Duodenal mucosa (tissue), 2 donors: Measurements from ENCODE around the gene BLOC1S1.
"Not testable (repeated sequence)": the region's sequence is repeated elsewhere in the genome, so short reads cannot be mapped to it uniquely, and the experiment has no call there.

Source experiments
- H3K27ac ChIP-seq: one replicate; pipeline ENCODE4 v1.7.0; 2013; ENCODE audit warnings: low read depth, low read length
- H3K27me3 ChIP-seq, 2 donors: one replicate each; pipeline ENCODE4 v1.7.0; 2013; ENCODE audit warnings: low read length in 2 of 2, control low read depth in 1 of 2; ENCODE audit not compliant: insufficient read depth in 2 of 2, control insufficient read depth in 1 of 2
- H3K36me3 ChIP-seq, 2 donors: one replicate each; pipeline ENCODE4 v1.7.0; 2013; ENCODE audit warnings: low read length in 2 of 2, control low read depth in 1 of 2; ENCODE audit not compliant: insufficient read depth in 2 of 2, control insufficient read depth in 1 of 2
- H3K4me1 ChIP-seq, 2 donors: one replicate each; pipeline ENCODE4 v1.7.0; 2013; ENCODE audit warnings: low read length in 2 of 2, control low read depth in 1 of 2; ENCODE audit not compliant: insufficient read depth in 2 of 2, control insufficient read depth in 1 of 2
- H3K4me3 ChIP-seq, 2 donors: one replicate each; pipeline ENCODE4 v1.7.0; 2013; ENCODE audit warnings: low read length in 2 of 2, low read depth in 1 of 2
- H3K9ac ChIP-seq, 2 donors: one replicate each; pipeline ENCODE4 v1.7.0; 2013; ENCODE audit warnings: low read length in 2 of 2, low read depth in 1 of 2
- H3K9me3 ChIP-seq, 2 donors: one replicate each; pipeline ENCODE4 v1.7.0; 2013; ENCODE audit warnings: low read length in 2 of 2, control low read depth in 1 of 2; ENCODE audit not compliant: control insufficient read depth in 1 of 2

Gene BLOC1S1

DNA sequence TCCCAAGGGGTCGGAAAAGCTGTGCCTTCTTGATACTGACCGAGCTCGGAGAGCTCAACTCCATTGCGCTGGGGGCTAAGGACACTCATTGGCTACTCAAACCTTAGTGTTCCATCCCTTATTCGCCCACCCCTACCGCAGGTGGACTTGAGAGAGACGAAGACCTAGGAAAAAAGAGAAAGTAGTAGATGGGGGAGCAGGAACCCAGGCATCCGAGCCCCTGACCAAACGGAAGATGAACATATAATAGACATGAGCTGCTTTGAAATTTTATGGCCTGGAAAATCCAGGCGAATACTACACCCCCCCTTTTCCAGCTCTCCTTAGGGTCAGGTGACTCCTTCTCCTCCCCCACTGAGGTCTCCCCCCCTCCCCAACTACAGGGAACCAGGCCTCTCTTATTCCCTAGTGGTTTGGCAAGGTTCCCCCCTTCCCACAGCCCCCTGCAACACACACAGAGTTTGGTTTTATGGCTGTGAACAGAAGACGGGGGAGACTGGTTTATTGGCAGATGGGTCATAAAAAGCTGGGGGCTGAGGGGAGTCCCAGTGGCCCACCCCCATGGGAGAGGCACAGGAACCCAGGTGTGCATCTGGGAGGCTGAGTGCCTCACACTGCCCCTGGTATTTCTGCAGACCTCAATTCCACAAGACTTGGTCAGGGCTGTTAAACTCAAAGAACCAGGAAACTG is 28.6 kb downstream of the BLOC1S1 start:
- H3K4me3 ChIP-seq = peak overlapping the region; percentile 65 to 71
- H3K9ac ChIP-seq = peak overlapping the region; percentile 33 to 57
- H3K27me3 ChIP-seq = peaks cover 3 to 12% of the 10 kb centered on the region in 2 donors
- H3K27ac ChIP-seq = no peak overlapping the region
- H3K4me1 ChIP-seq = peaks cover 8 to 12% of the 10 kb centered on the region in 2 donors
- H3K9me3 ChIP-seq = no peaks in the 10 kb centered on the region
- H3K36me3 ChIP-seq = peaks cover 0 to 5% of the 10 kb centered on the region in 2 donors

GRCh38 chr12:55745361-55746173 is 29.7 kb downstream of the BLOC1S1 start:
- Histone ChIP-seq H3K36me3 (peaks cover 0 to 7% of the 10 kb centered on the region in 2 donors), H3K9me3 (no peaks in the 10 kb centered on the region), H3K4me1 (peaks cover 8 to 12% of the 10 kb centered on the region in 2 donors), H3K9ac (no peak overlapping the region), H3K4me3 (peak overlapping the region in 1 of 2 donors; percentile 21), H3K27me3 (peaks cover 3 to 12% of the 10 kb centered on the region in 2 donors), H3K27ac (no peak overlapping the region)

GRCh38 chr12:55746174-55746912 is 30.5 kb downstream of the BLOC1S1 start:
- H3K4me1 ChIP-seq = peaks cover 8 to 12% of the 10 kb centered on the region in 2 donors
- peaks cover 2 to 15% of the 10 kb centered on the region in 2 donors for H3K36me3 ChIP-seq
- no peak overlapping the region for H3K27ac ChIP-seq
- peaks cover 3 to 12% of the 10 kb centered on the region in 2 donors for H3K27me3 ChIP-seq
- H3K4me3 ChIP-seq = no peak overlapping the region
- no peaks in the 10 kb centered on the region for H3K9me3 ChIP-seq
- no peak overlapping the region for H3K9ac ChIP-seq

GRCh38 chr12:55746913-55747231 is 31.0 kb downstream of the BLOC1S1 start:
- H3K36me3 ChIP-seq = peaks cover 7 to 20% of the 10 kb centered on the region in 2 donors
- no peak overlapping the region for H3K4me3 ChIP-seq
- peaks cover 8 to 12% of the 10 kb centered on the region in 2 donors for H3K4me1 ChIP-seq
- H3K27ac ChIP-seq = no peak overlapping the region
- H3K9me3 ChIP-seq = no peaks in the 10 kb centered on the region
- H3K9ac ChIP-seq = no peak overlapping the region
- peaks cover 3 to 9% of the 10 kb centered on the region in 2 donors for H3K27me3 ChIP-seq

DNA sequence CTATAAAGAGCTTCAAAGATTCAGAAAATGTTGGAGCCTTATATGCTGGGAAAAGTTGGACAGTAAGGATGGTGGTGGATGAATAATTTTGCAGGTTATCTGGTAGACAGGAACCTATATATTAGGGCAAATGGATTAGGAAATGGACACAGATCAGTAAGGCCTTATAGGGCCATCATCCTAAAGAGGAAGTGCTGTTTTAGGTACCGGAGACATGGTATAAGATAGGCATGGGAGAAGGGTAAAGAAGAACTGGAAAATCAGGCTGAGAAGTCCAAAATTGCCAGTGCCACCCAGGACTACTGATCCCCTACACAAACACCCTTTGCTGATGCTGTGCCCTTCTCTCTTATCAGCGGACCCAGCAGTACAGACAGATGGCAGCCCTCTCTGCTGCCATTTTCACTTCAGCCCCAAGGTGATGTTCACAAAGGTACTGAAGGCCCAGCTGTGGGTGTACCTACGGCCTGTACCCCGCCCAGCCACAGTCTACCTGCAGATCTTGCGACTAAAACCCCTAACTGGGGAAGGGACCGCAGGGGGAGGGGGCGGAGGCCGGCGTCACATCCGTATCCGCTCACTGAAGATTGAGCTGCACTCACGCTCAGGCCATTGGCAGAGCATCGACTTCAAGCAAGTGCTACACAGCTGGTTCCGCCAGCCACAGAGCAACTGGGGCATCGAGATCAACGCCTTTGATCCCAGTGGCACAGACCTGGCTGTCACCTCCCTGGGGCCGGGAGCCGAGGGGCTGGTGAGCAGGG is 32.6 kb downstream of the BLOC1S1 start:
- Histone ChIP-seq H3K36me3 (peaks cover 9 to 32% of the 10 kb centered on the region in 2 donors), H3K9me3 (no peaks in the 10 kb centered on the region), H3K9ac (no peak overlapping the region), H3K4me3 (no peak overlapping the region), H3K4me1 (peaks cover 8 to 11% of the 10 kb centered on the region in 2 donors), H3K27ac (no peak overlapping the region), H3K27me3 (peaks cover 3 to 8% of the 10 kb centered on the region in 2 donors)

GRCh38 chr12:55755246-55755645 is 39.4 kb downstream of the BLOC1S1 start:
- peaks cover 18 to 80% of the 10 kb centered on the region in 2 donors for H3K36me3 ChIP-seq

GRCh38 chr12:55757701-55758100 is 41.9 kb downstream of the BLOC1S1 start:
- no peaks in the 10 kb centered on the region for H3K9me3 ChIP-seq
- H3K4me1 ChIP-seq = no peaks in the 10 kb centered on the region
- H3K27me3 ChIP-seq = no peaks in the 10 kb centered on the region
- H3K36me3 ChIP-seq = peaks cover 8 to 68% of the 10 kb centered on the region in 2 donors
- no peak overlapping the region for H3K27ac ChIP-seq
- H3K9ac ChIP-seq = no peak overlapping the region
- no peak overlapping the region for H3K4me3 ChIP-seq

More at GRCh38 chr12:55755246-55755645, 39.4 kb downstream of the BLOC1S1 start:
- Histone ChIP-seq H3K9me3 (no peaks in the 10 kb centered on the region), H3K4me1 (no peaks in the 10 kb centered on the region), H3K4me3 (no peak overlapping the region), H3K27me3 (no peaks in the 10 kb centered on the region), H3K9ac (no peak overlapping the region), H3K27ac (no peak overlapping the region)

- H3K9ac ChIP-seq, H3K4me1 ChIP-seq, H3K27ac ChIP-seq, H3K27me3 ChIP-seq, H3K9me3 ChIP-seq, H3K4me3 ChIP-seq: not testable (repeated sequence)
- peaks cover 8 to 69% of the 10 kb centered on the region in 2 donors for H3K36me3 ChIP-seq
Measured at GRCh38 chr12:55758575-55758974, 42.7 kb downstream of the BLOC1S1 start.

DNA sequence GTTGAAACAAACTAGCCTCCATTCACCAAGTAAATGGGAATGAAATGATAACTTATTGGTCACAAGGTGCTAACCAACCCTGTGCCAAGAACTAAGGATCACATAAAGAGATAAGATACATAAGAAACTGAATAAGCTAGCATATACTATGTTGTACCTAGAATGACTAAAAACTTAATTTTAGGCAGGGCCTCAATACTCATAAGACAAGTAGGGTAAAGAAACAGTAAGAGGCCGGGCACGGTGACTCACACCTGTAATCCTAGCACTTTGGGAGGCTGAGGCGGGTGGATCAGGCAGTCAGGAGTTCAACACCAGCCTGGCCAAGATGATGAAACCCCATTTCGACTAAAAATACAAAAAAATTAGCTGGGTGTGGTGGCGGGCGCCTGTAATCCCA is 44.8 kb downstream of the BLOC1S1 start:
- H3K27ac ChIP-seq = no peak overlapping the region
- no peaks in the 10 kb centered on the region for H3K9me3 ChIP-seq
- H3K27me3 ChIP-seq = no peaks in the 10 kb centered on the region
- H3K4me1 ChIP-seq = no peaks in the 10 kb centered on the region
- peaks cover 11 to 57% of the 10 kb centered on the region in 2 donors for H3K36me3 ChIP-seq
- no peak overlapping the region for H3K9ac ChIP-seq
- no peak overlapping the region for H3K4me3 ChIP-seq
